Panc1 (cell line): ENCODE measurements around the gene PAPSS1. TPM values are rescaled to one million over a fixed set of nuclear protein-coding genes. Genes with fewer than 3 reads are reported as not detected.

Experiments used
- ATAC-seq: fragments of 200-7000 bp; cut with Tn5 transposase; 2 replicates; pipeline ENCODE4 v1.9.1; 2020; ENCODE audit warnings: mild to moderate bottlenecking, moderate library complexity
- BruUV-seq: library from RNA; stranded (reverse); fragments of 400-500 nt; replicated peaks from 2 replicates; lab custom pipeline; 2021; lab: Mats Ljungman, UMichigan
- CTCF ChIA-PET: fragments of 300-600 bp; sonication (Branson Sonifier 250); formaldehyde crosslinking; loops from one replicate; lab custom pipeline; 2022; ENCODE audit warnings: antibody characterized with exemption; lab: Charles Lee
- POLR2A ChIA-PET: fragments of 300-600 bp; sonication (Branson Sonifier 250); formaldehyde crosslinking; loops from one replicate; lab custom pipeline; 2022; ENCODE audit warnings: antibody characterized with exemption; lab: Charles Lee
- DNase-seq: peaks from one replicate; pipeline ENCODE4 v3.0.0-alpha.2; 2010; ENCODE audit warnings: low read depth, low spot score
- H3K27ac ChIP-seq: 2 replicates; pipeline ENCODE4 v1.5.1; 2011; ENCODE audit warnings: mild to moderate bottlenecking, low read length, inconsistent platforms
- H3K27me3 ChIP-seq: fragments of 200-500 bp; sonication (Bioruptor generic); 2 replicates; pipeline ENCODE4 v1.6.0; 2014; ENCODE audit warnings: low read length, inconsistent platforms; ENCODE audit not compliant: control insufficient read depth, insufficient read depth
- H3K36me3 ChIP-seq: fragments of 200-500 bp; sonication (Bioruptor generic); 2 replicates; pipeline ENCODE4 v1.5.1; 2014; ENCODE audit warnings: inconsistent platforms, mild to moderate bottlenecking, low read length, moderate library complexity; ENCODE audit not compliant: control insufficient read depth, insufficient read depth
- H3K4me1 ChIP-seq: 2 replicates; pipeline ENCODE4 v1.5.1; 2011; ENCODE audit warnings: inconsistent platforms, mild to moderate bottlenecking, low read length, moderate library complexity; ENCODE audit not compliant: control insufficient read depth, insufficient read depth
- H3K4me3 ChIP-seq, 2 experiments: 2 replicates each; pipeline ENCODE4 v1.5.1; 2011 to 2012; ENCODE audit warnings: low read depth in 2 of 2, low read length in 2 of 2, mild to moderate bottlenecking in 2 of 2, inconsistent platforms in 1 of 2, moderate library complexity in 1 of 2
- H3K9me3 ChIP-seq: fragments of 200-500 bp; sonication (Bioruptor generic); 2 replicates; pipeline ENCODE4 v1.5.1; 2014; ENCODE audit warnings: low read depth, mild to moderate bottlenecking, inconsistent platforms, low read length, moderate library complexity; ENCODE audit not compliant: control insufficient read depth, insufficient read depth
- CTCF ChIP-seq: fragments of 450-650 bp; IDR thresholded peaks from 2 replicates; pipeline ENCODE4 v1.5.1; 2017; ENCODE audit warnings: mild to moderate bottlenecking
- POLR2AphosphoS5 ChIP-seq: IDR thresholded peaks from 2 replicates; pipeline ENCODE4 v1.6.1; 2012; ENCODE audit warnings: mild to moderate bottlenecking, low read depth, low read length, moderate library complexity
- REST ChIP-seq, 2 experiments: IDR thresholded peaks; 2 replicates each; pipeline ENCODE4 v1.6.1; 2011 to 2012; ENCODE audit warnings: low read depth in 2 of 2, control low read depth in 1 of 2, low read length in 1 of 2, mild to moderate bottlenecking in 1 of 2, moderate library complexity in 1 of 2; ENCODE audit not compliant: insufficient read depth in 1 of 2
- SIN3A ChIP-seq: IDR thresholded peaks from 2 replicates; pipeline ENCODE4 v1.6.1; 2012; ENCODE audit warnings: low read depth, mild to moderate bottlenecking, low read length, moderate library complexity, borderline replicate concordance; ENCODE audit not compliant: insufficient read depth
- TCF7L2 ChIP-seq: IDR thresholded peaks from 2 replicates; pipeline ENCODE4 v1.6.1; 2011; ENCODE audit warnings: mild to moderate bottlenecking, low read depth, low read length, inconsistent platforms
- in situ Hi-C: cut with HindIII; loops from 2 replicates; pipeline ENCODE4 v1.10.0; 2016; ENCODE audit warnings: low sequenced_read_pairs, low pct_unique_long_range_greater_than_20kb
- intact Hi-C: fragments of 100-400 bp; cut with micrococcal nuclease; formaldehyde crosslinking; loops from one replicate; pipeline ENCODE4 v1.10.0; 2022; ENCODE audit not compliant: unreplicated experiment
- total RNA-seq: library from RNA; stranded (reverse); gene quantifications from one replicate; pipeline ENCODE4 v1.2.1, GENCODE V29; 2021; ENCODE audit not compliant: unreplicated experiment

Gene PAPSS1
- total RNA-seq, 1 experiment from 2014 or later: 28.1 TPM

GRCh38 chr4:107742791-107743190, 22.8 kb upstream of the PAPSS1 start:
- CTCF ChIA-PET: no interaction called here
- POLR2A ChIA-PET: no interaction called here
- in situ Hi-C loops (no loop called here), intact Hi-C loops (no loop called here)
- Histone ChIP-seq H3K27me3 (no peaks in the 10 kb centered on the region; the same call in 1 of the 2 replicates), H3K4me3 (no peak overlapping the region), H3K27ac (no peak overlapping the region), H3K9me3 (no peaks in the 10 kb centered on the region), H3K4me1 (no peaks in the 10 kb centered on the region), H3K36me3 (no peaks in the 10 kb centered on the region)
- ATAC-seq: no peak
- DNase-seq: no peak
- TF ChIP-seq SIN3A (no peak), POLR2AphosphoS5 (no peak), CTCF (no peak), REST (IDR thresholded peaks at IDR 0.05; ENCODE audit: insufficient read depth in 1 of 2, low read depth in 2 of 2, low read length in 1 of 2) (no peak), TCF7L2 (no peak)
- no TSS peak for BruUV-seq

GRCh38 chr4:107742196-107742595, 22.2 kb upstream of the PAPSS1 start:
- Histone ChIP-seq H3K4me1 (no peaks in the 10 kb centered on the region), H3K27ac (no peak overlapping the region), H3K27me3 (no peaks in the 10 kb centered on the region; the same call in 1 of the 2 replicates), H3K36me3 (no peaks in the 10 kb centered on the region), H3K9me3 (no peaks in the 10 kb centered on the region), H3K4me3 (no peak overlapping the region)
- no TSS peak for BruUV-seq
- DNase-seq: no peak
- CTCF ChIA-PET: no interaction called here
- intact Hi-C loops: no loop called here
- POLR2A ChIA-PET: no interaction called here
- TF ChIP-seq POLR2AphosphoS5 (no peak), REST (IDR thresholded peaks at IDR 0.05; ENCODE audit: insufficient read depth in 1 of 2, low read depth in 2 of 2, low read length in 1 of 2) (no peak), CTCF (no peak), SIN3A (no peak), TCF7L2 (no peak)
- in situ Hi-C loops: no loop called here
- no peak for ATAC-seq
